Measurements from ENCODE around the gene C1orf185. TPM values are rescaled to one million over a fixed set of nuclear protein-coding genes. Genes with fewer than 3 reads are reported as not detected.

The C1orf185 gene
- total and polyA plus RNA-seq, 4 donors = not detected

DNA sequence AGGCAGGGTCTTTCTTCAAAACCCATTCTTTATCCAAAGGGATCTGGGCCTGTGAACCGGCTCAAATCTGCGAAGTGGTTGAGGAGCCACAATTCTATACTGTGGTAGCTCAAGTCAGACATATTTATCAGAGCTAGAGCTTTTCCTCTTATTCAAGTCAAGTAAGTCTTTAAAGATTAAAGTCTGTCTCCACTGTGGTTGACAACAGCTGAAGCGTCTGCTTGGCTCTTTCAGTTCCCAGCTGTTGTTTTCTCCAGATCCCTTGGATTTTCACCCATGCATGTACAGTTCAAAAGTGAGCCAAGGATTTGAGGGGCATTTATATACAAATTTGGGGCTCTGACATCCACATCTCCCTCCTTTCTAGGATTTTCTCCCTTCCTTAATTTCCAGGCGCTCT is 66.9 kb downstream of the C1orf185 start:
- no peak overlapping the region for H3K27ac ChIP-seq (ENCODE audit: low read depth in 1 of 2, low read length in 2 of 2)
- 96% methylated on average over 4 of the region's 4 CpGs for WGBS
- no peak overlapping the region for H3K9ac ChIP-seq (ENCODE audit: low read depth in 1 of 2, low read length in 2 of 2)
- no peaks in the 10 kb centered on the region for H3K9me3 ChIP-seq (ENCODE audit: control insufficient read depth in 4 of 4, low read length in 3 of 4)
- DNase-seq (ENCODE audit: low spot score) = no peak
- TF ChIP-seq SP1 (IDR thresholded peaks at IDR 0.05) = no peak
- TF ChIP-seq NR2F2 (IDR thresholded peaks at IDR 0.05) = no peak
- TF ChIP-seq, protein P1, sequence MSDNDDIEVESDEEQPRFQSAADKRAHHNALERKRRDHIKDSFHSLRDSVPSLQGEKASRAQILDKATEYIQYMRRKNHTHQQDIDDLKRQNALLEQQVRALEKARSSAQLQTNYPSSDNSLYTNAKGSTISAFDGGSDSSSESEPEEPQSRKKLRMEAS (IDR thresholded peaks at IDR 0.05) = no peak
- TF ChIP-seq, protein P2, sequence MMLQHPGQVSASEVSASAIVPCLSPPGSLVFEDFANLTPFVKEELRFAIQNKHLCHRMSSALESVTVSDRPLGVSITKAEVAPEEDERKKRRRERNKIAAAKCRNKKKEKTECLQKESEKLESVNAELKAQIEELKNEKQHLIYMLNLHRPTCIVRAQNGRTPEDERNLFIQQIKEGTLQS (IDR thresholded peaks at IDR 0.05) = no peak
- no peak overlapping the region for H3K4me3 ChIP-seq (ENCODE audit: low read depth in 1 of 3, low read length in 3 of 3)
- H3K4me1 ChIP-seq (ENCODE audit: control insufficient read depth in 4 of 4, insufficient read depth in 4 of 4, low read length in 3 of 4) = no peaks in the 10 kb centered on the region
- H3K36me3 ChIP-seq (ENCODE audit: control insufficient read depth in 4 of 4, insufficient read depth in 3 of 4, low read depth in 1 of 4, low read length in 3 of 4) = no peaks in the 10 kb centered on the region
- H3K27me3 ChIP-seq (ENCODE audit: control insufficient read depth in 4 of 4, insufficient read depth in 4 of 4, low read length in 3 of 4) = no peaks in the 10 kb centered on the region

DNA sequence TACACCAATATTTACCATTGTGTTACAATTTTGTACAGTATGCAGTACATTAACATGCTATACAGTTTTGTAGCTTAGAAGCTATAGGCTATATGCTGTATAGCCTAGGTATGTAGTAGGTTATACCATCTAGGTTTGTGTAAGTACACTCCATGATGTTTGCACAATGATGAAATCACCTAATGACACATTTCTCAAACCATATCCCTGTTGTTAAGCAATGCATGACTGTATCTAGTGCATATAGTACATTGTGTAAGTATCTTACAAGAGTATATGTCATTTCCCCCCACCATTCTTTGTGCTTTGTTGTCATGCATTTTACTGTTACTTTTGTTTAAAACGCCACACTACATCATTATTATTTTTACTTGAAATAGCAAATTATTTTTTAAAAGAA is 68.3 kb downstream of the C1orf185 start:
- H3K4me3 ChIP-seq (ENCODE audit: low read depth in 1 of 3, low read length in 3 of 3) = no peak overlapping the region
- H3K27me3 ChIP-seq (ENCODE audit: control insufficient read depth in 4 of 4, insufficient read depth in 4 of 4, low read length in 3 of 4) = no peaks in the 10 kb centered on the region
- DNase-seq (ENCODE audit: low spot score) = no peak
- H3K9me3 ChIP-seq (ENCODE audit: control insufficient read depth in 4 of 4, low read length in 3 of 4) = no peaks in the 10 kb centered on the region
- WGBS = 84% methylated on average over 1 of the region's 1 CpG
- H3K36me3 ChIP-seq (ENCODE audit: control insufficient read depth in 4 of 4, insufficient read depth in 3 of 4, low read depth in 1 of 4, low read length in 3 of 4) = no peaks in the 10 kb centered on the region
- TF ChIP-seq HNF4A (conservative IDR thresholded peaks at IDR 0.05) (no peak), SP1 (IDR thresholded peaks at IDR 0.05) (no peak), RAD21 (IDR thresholded peaks at IDR 0.05) (no peak), YY1 (IDR thresholded peaks at IDR 0.05) (no peak), EGR1 (IDR thresholded peaks at IDR 0.05; ENCODE audit: low read depth in 2 of 2) (no peak), HNF4G (IDR thresholded peaks at IDR 0.05) (no peak), FOXA2 (IDR thresholded peaks at IDR 0.05) (no peak), NR2F2 (IDR thresholded peaks at IDR 0.05) (no peak), GABPA (IDR thresholded peaks at IDR 0.05 in 1 of 2, conservative IDR thresholded peaks at IDR 0.05 in 1 of 2) (no peak), JUND (IDR thresholded peaks at IDR 0.05) (no peak), RXRA (IDR thresholded peaks at IDR 0.05) (no peak), FOXA1 (IDR thresholded peaks at IDR 0.05) (no peak), TAF1 (conservative IDR thresholded peaks at IDR 0.05) (no peak)
- TF ChIP-seq, protein P3, sequence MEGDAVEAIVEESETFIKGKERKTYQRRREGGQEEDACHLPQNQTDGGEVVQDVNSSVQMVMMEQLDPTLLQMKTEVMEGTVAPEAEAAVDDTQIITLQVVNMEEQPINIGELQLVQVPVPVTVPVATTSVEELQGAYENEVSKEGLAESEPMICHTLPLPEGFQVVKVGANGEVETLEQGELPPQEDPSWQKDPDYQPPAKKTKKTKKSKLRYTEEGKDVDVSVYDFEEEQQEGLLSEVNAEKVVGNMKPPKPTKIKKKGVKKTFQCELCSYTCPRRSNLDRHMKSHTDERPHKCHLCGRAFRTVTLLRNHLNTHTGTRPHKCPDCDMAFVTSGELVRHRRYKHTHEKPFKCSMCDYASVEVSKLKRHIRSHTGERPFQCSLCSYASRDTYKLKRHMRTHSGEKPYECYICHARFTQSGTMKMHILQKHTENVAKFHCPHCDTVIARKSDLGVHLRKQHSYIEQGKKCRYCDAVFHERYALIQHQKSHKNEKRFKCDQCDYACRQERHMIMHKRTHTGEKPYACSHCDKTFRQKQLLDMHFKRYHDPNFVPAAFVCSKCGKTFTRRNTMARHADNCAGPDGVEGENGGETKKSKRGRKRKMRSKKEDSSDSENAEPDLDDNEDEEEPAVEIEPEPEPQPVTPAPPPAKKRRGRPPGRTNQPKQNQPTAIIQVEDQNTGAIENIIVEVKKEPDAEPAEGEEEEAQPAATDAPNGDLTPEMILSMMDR (IDR thresholded peaks at IDR 0.05; ENCODE audit: low read depth, low read length, missing input control) = no peak
- TF ChIP-seq, protein P4, sequence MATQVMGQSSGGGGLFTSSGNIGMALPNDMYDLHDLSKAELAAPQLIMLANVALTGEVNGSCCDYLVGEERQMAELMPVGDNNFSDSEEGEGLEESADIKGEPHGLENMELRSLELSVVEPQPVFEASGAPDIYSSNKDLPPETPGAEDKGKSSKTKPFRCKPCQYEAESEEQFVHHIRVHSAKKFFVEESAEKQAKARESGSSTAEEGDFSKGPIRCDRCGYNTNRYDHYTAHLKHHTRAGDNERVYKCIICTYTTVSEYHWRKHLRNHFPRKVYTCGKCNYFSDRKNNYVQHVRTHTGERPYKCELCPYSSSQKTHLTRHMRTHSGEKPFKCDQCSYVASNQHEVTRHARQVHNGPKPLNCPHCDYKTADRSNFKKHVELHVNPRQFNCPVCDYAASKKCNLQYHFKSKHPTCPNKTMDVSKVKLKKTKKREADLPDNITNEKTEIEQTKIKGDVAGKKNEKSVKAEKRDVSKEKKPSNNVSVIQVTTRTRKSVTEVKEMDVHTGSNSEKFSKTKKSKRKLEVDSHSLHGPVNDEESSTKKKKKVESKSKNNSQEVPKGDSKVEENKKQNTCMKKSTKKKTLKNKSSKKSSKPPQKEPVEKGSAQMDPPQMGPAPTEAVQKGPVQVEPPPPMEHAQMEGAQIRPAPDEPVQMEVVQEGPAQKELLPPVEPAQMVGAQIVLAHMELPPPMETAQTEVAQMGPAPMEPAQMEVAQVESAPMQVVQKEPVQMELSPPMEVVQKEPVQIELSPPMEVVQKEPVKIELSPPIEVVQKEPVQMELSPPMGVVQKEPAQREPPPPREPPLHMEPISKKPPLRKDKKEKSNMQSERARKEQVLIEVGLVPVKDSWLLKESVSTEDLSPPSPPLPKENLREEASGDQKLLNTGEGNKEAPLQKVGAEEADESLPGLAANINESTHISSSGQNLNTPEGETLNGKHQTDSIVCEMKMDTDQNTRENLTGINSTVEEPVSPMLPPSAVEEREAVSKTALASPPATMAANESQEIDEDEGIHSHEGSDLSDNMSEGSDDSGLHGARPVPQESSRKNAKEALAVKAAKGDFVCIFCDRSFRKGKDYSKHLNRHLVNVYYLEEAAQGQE (IDR thresholded peaks at IDR 0.05) = no peak
- TF ChIP-seq, protein P2 (IDR thresholded peaks at IDR 0.05) = no peak
- TF ChIP-seq, protein P1 (IDR thresholded peaks at IDR 0.05) = no peak
- TF ChIP-seq, protein P5, sequence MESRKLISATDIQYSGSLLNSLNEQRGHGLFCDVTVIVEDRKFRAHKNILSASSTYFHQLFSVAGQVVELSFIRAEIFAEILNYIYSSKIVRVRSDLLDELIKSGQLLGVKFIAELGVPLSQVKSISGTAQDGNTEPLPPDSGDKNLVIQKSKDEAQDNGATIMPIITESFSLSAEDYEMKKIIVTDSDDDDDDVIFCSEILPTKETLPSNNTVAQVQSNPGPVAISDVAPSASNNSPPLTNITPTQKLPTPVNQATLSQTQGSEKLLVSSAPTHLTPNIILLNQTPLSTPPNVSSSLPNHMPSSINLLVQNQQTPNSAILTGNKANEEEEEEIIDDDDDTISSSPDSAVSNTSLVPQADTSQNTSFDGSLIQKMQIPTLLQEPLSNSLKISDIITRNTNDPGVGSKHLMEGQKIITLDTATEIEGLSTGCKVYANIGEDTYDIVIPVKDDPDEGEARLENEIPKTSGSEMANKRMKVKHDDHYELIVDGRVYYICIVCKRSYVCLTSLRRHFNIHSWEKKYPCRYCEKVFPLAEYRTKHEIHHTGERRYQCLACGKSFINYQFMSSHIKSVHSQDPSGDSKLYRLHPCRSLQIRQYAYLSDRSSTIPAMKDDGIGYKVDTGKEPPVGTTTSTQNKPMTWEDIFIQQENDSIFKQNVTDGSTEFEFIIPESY (IDR thresholded peaks at IDR 0.05) = no peak
- H3K27ac ChIP-seq (ENCODE audit: low read depth in 1 of 2, low read length in 2 of 2) = no peak overlapping the region
- no peaks in the 10 kb centered on the region for H3K4me1 ChIP-seq (ENCODE audit: control insufficient read depth in 4 of 4, insufficient read depth in 4 of 4, low read length in 3 of 4)
- H3K9ac ChIP-seq (ENCODE audit: low read depth in 1 of 2, low read length in 2 of 2) = no peak overlapping the region
